ENCODE measurements around the gene PDE4D. TPM values are rescaled to one million over a fixed set of nuclear protein-coding genes. Genes with fewer than 3 reads are reported as not detected.

Gene PDE4D
- 2.8 TPM for polyA plus RNA-seq (2013, experiment 1 of 4)
- 2.9 TPM for polyA plus RNA-seq (2013, experiment 2 of 4)
- polyA plus RNA-seq (2013, experiment 3 of 4) = 1.5 TPM
- polyA plus RNA-seq (2013, experiment 4 of 4) = 2.1 TPM

- 1% methylated on average over 63 of the region's 63 CpGs for WGBS, 2 experiments
- no peak within 1 kb of the TSS for H3K27ac ChIP-seq (ENCODE audit: insufficient read depth, low read depth, low read length, poor library complexity, severe bottlenecking)
- H3K9me3 ChIP-seq (ENCODE audit: control insufficient read depth, low read length) = no peaks in the 10 kb centered on the region
- peak within 1 kb of the TSS; percentile 27 for H3K4me3 ChIP-seq (ENCODE audit: insufficient read depth, low read depth, low read length)
- peaks cover 57% of the 10 kb centered on the region for H3K27me3 ChIP-seq (ENCODE audit: control insufficient read depth, insufficient read depth, low read length, poor library complexity, severe bottlenecking)
- no peaks in the 10 kb centered on the region for H3K36me3 ChIP-seq (ENCODE audit: control insufficient read depth, insufficient read depth, low read length)
- H3K4me1 ChIP-seq (ENCODE audit: control insufficient read depth, insufficient read depth, low read length) = peaks cover 12% of the 10 kb centered on the region
Measured at GRCh38 chr5:59893429-59894227, at the start of gene PDE4D. TSS of gene PDE4D (minus strand) at chr5:59893726.

GRCh38 chr5:59937633-59938032, 44.1 kb upstream of the PDE4D start:
- H3K4me3 ChIP-seq (ENCODE audit: insufficient read depth, low read depth, low read length) = no peak overlapping the region
- no peaks in the 10 kb centered on the region for H3K36me3 ChIP-seq (ENCODE audit: control insufficient read depth, insufficient read depth, low read length)
- whole genome bisulfite sequencing, 2 experiments = 88 to 91% methylated on average over 3 of the region's 3 CpGs

GRCh38 chr5:59923465-59923864, 29.9 kb upstream of the PDE4D start:
- Histone ChIP-seq H3K4me1 (ENCODE audit: control insufficient read depth, insufficient read depth, low read length) (no peaks in the 10 kb centered on the region), H3K27me3 (ENCODE audit: control insufficient read depth, insufficient read depth, low read length, poor library complexity, severe bottlenecking) (no peaks in the 10 kb centered on the region)
- 92 to 98% methylated on average over 3 of the region's 3 CpGs for WGBS, 2 experiments

More at GRCh38 chr5:59937633-59938032, 44.1 kb upstream of the PDE4D start:
- H3K9me3 ChIP-seq (ENCODE audit: control insufficient read depth, low read length) = no peaks in the 10 kb centered on the region
- no peaks in the 10 kb centered on the region for H3K4me1 ChIP-seq (ENCODE audit: control insufficient read depth, insufficient read depth, low read length)
- no peaks in the 10 kb centered on the region for H3K27me3 ChIP-seq (ENCODE audit: control insufficient read depth, insufficient read depth, low read length, poor library complexity, severe bottlenecking)
- H3K27ac ChIP-seq (ENCODE audit: insufficient read depth, low read depth, low read length, poor library complexity, severe bottlenecking) = no peak overlapping the region

GRCh38 chr5:59922220-59922619, 28.7 kb upstream of the PDE4D start:
- Histone ChIP-seq H3K4me3 (ENCODE audit: insufficient read depth, low read depth, low read length) (no peak overlapping the region), H3K36me3 (ENCODE audit: control insufficient read depth, insufficient read depth, low read length) (no peaks in the 10 kb centered on the region), H3K4me1 (ENCODE audit: control insufficient read depth, insufficient read depth, low read length) (no peaks in the 10 kb centered on the region), H3K27me3 (ENCODE audit: control insufficient read depth, insufficient read depth, low read length, poor library complexity, severe bottlenecking) (no peaks in the 10 kb centered on the region), H3K27ac (ENCODE audit: insufficient read depth, low read depth, low read length, poor library complexity, severe bottlenecking) (no peak overlapping the region), H3K9me3 (ENCODE audit: control insufficient read depth, low read length) (no peaks in the 10 kb centered on the region)
- 82 to 85% methylated on average over 1 of the region's 1 CpG for WGBS, 2 experiments

More at GRCh38 chr5:59923465-59923864, 29.9 kb upstream of the PDE4D start:
- Histone ChIP-seq H3K9me3 (ENCODE audit: control insufficient read depth, low read length) (no peaks in the 10 kb centered on the region), H3K4me3 (ENCODE audit: insufficient read depth, low read depth, low read length) (no peak overlapping the region), H3K27ac (ENCODE audit: insufficient read depth, low read depth, low read length, poor library complexity, severe bottlenecking) (no peak overlapping the region), H3K36me3 (ENCODE audit: control insufficient read depth, insufficient read depth, low read length) (no peaks in the 10 kb centered on the region)

- Histone ChIP-seq H3K4me3 (ENCODE audit: insufficient read depth, low read depth, low read length) (no peak overlapping the region), H3K9me3 (ENCODE audit: control insufficient read depth, low read length) (no peaks in the 10 kb centered on the region), H3K27ac (ENCODE audit: insufficient read depth, low read depth, low read length, poor library complexity, severe bottlenecking) (no peak overlapping the region), H3K36me3 (ENCODE audit: control insufficient read depth, insufficient read depth, low read length) (no peaks in the 10 kb centered on the region), H3K27me3 (ENCODE audit: control insufficient read depth, insufficient read depth, low read length, poor library complexity, severe bottlenecking) (no peaks in the 10 kb centered on the region), H3K4me1 (ENCODE audit: control insufficient read depth, insufficient read depth, low read length) (no peaks in the 10 kb centered on the region)
- WGBS, 2 experiments = 67 to 73% methylated on average over 6 of the region's 6 CpGs
Measured at GRCh38 chr5:59921816-59922215, 28.3 kb upstream of the PDE4D start.

- WGBS, 2 experiments = 83 to 96% methylated on average over 1 to 2 of the region's 2 CpGs
- Histone ChIP-seq H3K9me3 (ENCODE audit: control insufficient read depth, low read length) (no peaks in the 10 kb centered on the region), H3K4me3 (ENCODE audit: insufficient read depth, low read depth, low read length) (no peak overlapping the region), H3K27ac (ENCODE audit: insufficient read depth, low read depth, low read length, poor library complexity, severe bottlenecking) (no peak overlapping the region), H3K36me3 (ENCODE audit: control insufficient read depth, insufficient read depth, low read length) (no peaks in the 10 kb centered on the region), H3K27me3 (ENCODE audit: control insufficient read depth, insufficient read depth, low read length, poor library complexity, severe bottlenecking) (no peaks in the 10 kb centered on the region), H3K4me1 (ENCODE audit: control insufficient read depth, insufficient read depth, low read length) (no peaks in the 10 kb centered on the region)
Measured at GRCh38 chr5:59919484-59919883, 26.0 kb upstream of the PDE4D start.

- no peaks in the 10 kb centered on the region for H3K9me3 ChIP-seq (ENCODE audit: control insufficient read depth, low read length)
- no peak overlapping the region for H3K27ac ChIP-seq (ENCODE audit: insufficient read depth, low read depth, low read length, poor library complexity, severe bottlenecking)
- H3K36me3 ChIP-seq (ENCODE audit: control insufficient read depth, insufficient read depth, low read length) = no peaks in the 10 kb centered on the region
- WGBS, 2 experiments = 86 to 92% methylated on average over 2 of the region's 2 CpGs
- H3K4me3 ChIP-seq (ENCODE audit: insufficient read depth, low read depth, low read length) = no peak overlapping the region
- no peaks in the 10 kb centered on the region for H3K4me1 ChIP-seq (ENCODE audit: control insufficient read depth, insufficient read depth, low read length)
- H3K27me3 ChIP-seq (ENCODE audit: control insufficient read depth, insufficient read depth, low read length, poor library complexity, severe bottlenecking) = no peaks in the 10 kb centered on the region
Measured at GRCh38 chr5:59917121-59917520, 23.6 kb upstream of the PDE4D start.

- Histone ChIP-seq H3K27me3 (ENCODE audit: control insufficient read depth, insufficient read depth, low read length, poor library complexity, severe bottlenecking) (peaks cover 3% of the 10 kb centered on the region), H3K36me3 (ENCODE audit: control insufficient read depth, insufficient read depth, low read length) (no peaks in the 10 kb centered on the region), H3K27ac (ENCODE audit: insufficient read depth, low read depth, low read length, poor library complexity, severe bottlenecking) (no peak overlapping the region), H3K4me3 (ENCODE audit: insufficient read depth, low read depth, low read length) (no peak overlapping the region), H3K9me3 (ENCODE audit: control insufficient read depth, low read length) (no peaks in the 10 kb centered on the region), H3K4me1 (ENCODE audit: control insufficient read depth, insufficient read depth, low read length) (no peaks in the 10 kb centered on the region)
- WGBS, 2 experiments = 86 to 94% methylated on average over 3 of the region's 3 CpGs
Measured at GRCh38 chr5:59905188-59905587, 11.7 kb upstream of the PDE4D start.

- Histone ChIP-seq H3K9me3 (ENCODE audit: control insufficient read depth, low read length) (no peaks in the 10 kb centered on the region), H3K4me1 (ENCODE audit: control insufficient read depth, insufficient read depth, low read length) (peaks cover 9% of the 10 kb centered on the region), H3K36me3 (ENCODE audit: control insufficient read depth, insufficient read depth, low read length) (no peaks in the 10 kb centered on the region), H3K4me3 (ENCODE audit: insufficient read depth, low read depth, low read length) (no peak overlapping the region), H3K27ac (ENCODE audit: insufficient read depth, low read depth, low read length, poor library complexity, severe bottlenecking) (no peak overlapping the region), H3K27me3 (ENCODE audit: control insufficient read depth, insufficient read depth, low read length, poor library complexity, severe bottlenecking) (peaks cover 35% of the 10 kb centered on the region)
Measured at GRCh38 chr5:59897075-59897474, 3.5 kb upstream of the PDE4D start.

GRCh38 chr5:59891962-59892643, 1.4 kb downstream of the PDE4D start:
- 9 to 10% methylated on average over 22 of the region's 22 CpGs for WGBS, 2 experiments
- Histone ChIP-seq H3K36me3 (ENCODE audit: control insufficient read depth, insufficient read depth, low read length) (no peaks in the 10 kb centered on the region), H3K27me3 (ENCODE audit: control insufficient read depth, insufficient read depth, low read length, poor library complexity, severe bottlenecking) (peaks cover 57% of the 10 kb centered on the region), H3K4me3 (ENCODE audit: insufficient read depth, low read depth, low read length) (no peak overlapping the region), H3K9me3 (ENCODE audit: control insufficient read depth, low read length) (no peaks in the 10 kb centered on the region), H3K4me1 (ENCODE audit: control insufficient read depth, insufficient read depth, low read length) (peaks cover 12% of the 10 kb centered on the region), H3K27ac (ENCODE audit: insufficient read depth, low read depth, low read length, poor library complexity, severe bottlenecking) (no peak overlapping the region)
